Gastroesophageal sphincter (tissue), 4 donors: Measurements from ENCODE around the gene THBS2. TPM values are rescaled to one million over a fixed set of nuclear protein-coding genes. Genes with fewer than 3 reads are reported as not detected.

Experiments used
- ATAC-seq: fragments of 150-250 bp; one replicate; pipeline ENCODE4 v1.9.1; 2016; ENCODE audit warnings: mild to moderate bottlenecking, moderate library complexity
- H3K27ac ChIP-seq, 4 donors: fragments of 200-600 bp; sonication (generic) in 3 of 4; 1 replicate in 3 of 4; 2 replicates in 1 of 4; pipeline ENCODE4 v1.5.1; 2016 to 2019
- H3K27me3 ChIP-seq: fragments of 200-600 bp; sonication (generic); one replicate; pipeline ENCODE4 v1.5.1; 2019
- H3K36me3 ChIP-seq, 2 donors: fragments of 200-600 bp; sonication (generic); one replicate each; pipeline ENCODE4 v1.5.1; 2019; ENCODE audit warnings: control low read depth in 1 of 2
- H3K4me1 ChIP-seq, 3 donors: fragments of 200-600 bp; sonication (generic); 1 replicate in 2 of 3; 2 replicates in 1 of 3; pipeline ENCODE4 v1.5.1; 2016 to 2019; ENCODE audit warnings: control low read depth in 2 of 3
- H3K4me3 ChIP-seq, 2 donors: fragments of 200-600 bp; sonication (generic); one replicate each; pipeline ENCODE4 v1.5.1; 2019; ENCODE audit warnings: mild to moderate bottlenecking in 1 of 2, moderate library complexity in 1 of 2
- H3K9me3 ChIP-seq, 3 donors: fragments of 200-600 bp; sonication (generic); one replicate each; pipeline ENCODE4 v1.5.1; 2017 to 2019; ENCODE audit warnings: control low read depth in 2 of 3
- EP300 ChIP-seq: sonication (generic); formaldehyde crosslinking; IDR thresholded peaks from one replicate; pipeline ENCODE4 v1.6.1; 2017; ENCODE audit warnings: antibody characterized with exemption, mild to moderate bottlenecking
- POLR2A ChIP-seq, 2 donors: fragments of 450-650 bp; IDR thresholded peaks; one replicate each; pipeline ENCODE4 v1.6.1; 2017; ENCODE audit warnings: antibody characterized with exemption in 2 of 2, mild to moderate bottlenecking in 2 of 2, moderate library complexity in 1 of 2
- POLR2AphosphoS5 ChIP-seq: sonication (generic); formaldehyde crosslinking; IDR thresholded peaks from one replicate; pipeline ENCODE4 v1.6.1; 2017; ENCODE audit warnings: antibody characterized with exemption
- WGBS, 2 donors: methylation state at CpG; one replicate each; pipeline ENCODE4 v1.1.5; 2018; ENCODE audit warnings: low coverage in 1 of 2; 5-methylcytosine and 5-hydroxymethylcytosine counted together
- total RNA-seq, 4 donors: library from RNA; depleted of rRNA; stranded (reverse); fragments of >200 nt; gene quantifications; one replicate each; pipeline ENCODE4 v1.1.0, GENCODE V29; 2016
- TF ChIP-seq, protein P1 (sequence below), 4 experiments: fragments of 200-600 bp in 2 of 4; fragments of 450-650 bp in 2 of 4; sonication (generic) in 1 of 4; IDR thresholded peaks; one replicate each; pipeline ENCODE4 v1.5.1; 2017 to 2019; ENCODE audit warnings: antibody characterized with exemption in 4 of 4, mild to moderate bottlenecking in 2 of 4, moderate library complexity in 2 of 4

Gene THBS2
- total RNA-seq, 4 donors from 2014 or later = 21.5 to 41.9 (median 35.7) TPM

DNA sequence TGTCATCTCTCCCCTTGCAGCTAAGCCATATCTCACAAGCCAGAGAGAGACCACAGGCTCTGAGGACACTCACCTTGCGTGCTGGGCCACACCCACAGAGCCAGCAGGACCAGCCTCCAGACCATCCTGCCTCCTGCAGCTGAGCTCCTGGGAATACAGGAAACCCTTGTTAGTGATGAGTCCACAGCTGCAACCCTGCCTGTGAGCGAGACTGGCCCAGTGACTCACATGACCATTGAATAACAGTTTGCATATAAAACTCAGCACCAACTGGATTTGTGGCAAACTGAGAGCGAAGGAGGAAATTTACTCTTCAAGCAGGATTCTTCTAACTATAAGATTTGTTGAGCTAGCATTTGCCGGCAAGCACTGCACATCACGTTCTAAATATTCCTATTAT lies 3.0 kb downstream of the THBS2 start:
- TF ChIP-seq EP300 (no peak), POLR2AphosphoS5 (peak; percentile 30)
- Histone ChIP-seq H3K36me3 (peaks cover 0 to 21% of the 10 kb centered on the region in 2 donors), H3K4me1 (peaks cover 0 to 38% (median 0%) of the 10 kb centered on the region in 3 donors), H3K4me3 (no peak overlapping the region), H3K27ac (peak overlapping the region in 3 of 4 donors; percentile 0 to 68 (median 59)), H3K27me3 (peaks cover 23% of the 10 kb centered on the region), H3K9me3 (no peaks in the 10 kb centered on the region)
- 26 to 74% methylated on average over 3 to 4 of the region's 5 CpGs for WGBS, 2 donors
- no peak for ATAC-seq

DNA sequence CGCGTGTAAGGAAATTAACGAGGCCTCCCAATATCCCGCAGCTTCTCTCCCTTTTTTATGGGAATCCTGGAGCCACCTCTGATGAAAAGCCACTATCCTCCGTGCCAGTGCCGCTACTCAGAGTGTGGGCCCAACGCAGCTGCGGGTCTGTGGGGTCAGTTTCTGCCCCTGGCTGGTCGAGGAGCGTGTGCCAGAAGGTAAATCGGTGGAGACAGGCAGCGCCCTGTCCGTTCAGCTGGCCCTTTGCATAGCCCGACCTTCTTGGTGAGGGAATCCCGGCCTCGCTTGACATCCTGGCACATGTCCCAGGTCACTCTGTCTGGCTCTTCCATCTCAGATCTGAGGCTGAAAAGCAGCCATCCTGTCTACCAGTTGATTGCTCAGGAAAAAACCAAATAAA lies 4.6 kb downstream of the THBS2 start:
- 60 to 100% methylated on average over 1 of the region's 16 CpGs for WGBS, 2 donors
- no peak for TF ChIP-seq POLR2AphosphoS5
- TF ChIP-seq EP300 = no peak
- TF ChIP-seq, protein P1, sequence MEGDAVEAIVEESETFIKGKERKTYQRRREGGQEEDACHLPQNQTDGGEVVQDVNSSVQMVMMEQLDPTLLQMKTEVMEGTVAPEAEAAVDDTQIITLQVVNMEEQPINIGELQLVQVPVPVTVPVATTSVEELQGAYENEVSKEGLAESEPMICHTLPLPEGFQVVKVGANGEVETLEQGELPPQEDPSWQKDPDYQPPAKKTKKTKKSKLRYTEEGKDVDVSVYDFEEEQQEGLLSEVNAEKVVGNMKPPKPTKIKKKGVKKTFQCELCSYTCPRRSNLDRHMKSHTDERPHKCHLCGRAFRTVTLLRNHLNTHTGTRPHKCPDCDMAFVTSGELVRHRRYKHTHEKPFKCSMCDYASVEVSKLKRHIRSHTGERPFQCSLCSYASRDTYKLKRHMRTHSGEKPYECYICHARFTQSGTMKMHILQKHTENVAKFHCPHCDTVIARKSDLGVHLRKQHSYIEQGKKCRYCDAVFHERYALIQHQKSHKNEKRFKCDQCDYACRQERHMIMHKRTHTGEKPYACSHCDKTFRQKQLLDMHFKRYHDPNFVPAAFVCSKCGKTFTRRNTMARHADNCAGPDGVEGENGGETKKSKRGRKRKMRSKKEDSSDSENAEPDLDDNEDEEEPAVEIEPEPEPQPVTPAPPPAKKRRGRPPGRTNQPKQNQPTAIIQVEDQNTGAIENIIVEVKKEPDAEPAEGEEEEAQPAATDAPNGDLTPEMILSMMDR (IDR thresholded peaks at IDR 0.05) = no peak
- TF ChIP-seq POLR2A (IDR thresholded peaks at IDR 0.05) = no peak
- H3K27me3 ChIP-seq = peaks cover 14% of the 10 kb centered on the region
- no peak for ATAC-seq
- H3K36me3 ChIP-seq = peaks cover 0 to 28% of the 10 kb centered on the region in 2 donors
- H3K4me3 ChIP-seq = no peak overlapping the region
- H3K27ac ChIP-seq = no peak overlapping the region
- H3K4me1 ChIP-seq = peaks cover 0 to 32% (median 0%) of the 10 kb centered on the region in 3 donors
- H3K9me3 ChIP-seq = no peaks in the 10 kb centered on the region

DNA sequence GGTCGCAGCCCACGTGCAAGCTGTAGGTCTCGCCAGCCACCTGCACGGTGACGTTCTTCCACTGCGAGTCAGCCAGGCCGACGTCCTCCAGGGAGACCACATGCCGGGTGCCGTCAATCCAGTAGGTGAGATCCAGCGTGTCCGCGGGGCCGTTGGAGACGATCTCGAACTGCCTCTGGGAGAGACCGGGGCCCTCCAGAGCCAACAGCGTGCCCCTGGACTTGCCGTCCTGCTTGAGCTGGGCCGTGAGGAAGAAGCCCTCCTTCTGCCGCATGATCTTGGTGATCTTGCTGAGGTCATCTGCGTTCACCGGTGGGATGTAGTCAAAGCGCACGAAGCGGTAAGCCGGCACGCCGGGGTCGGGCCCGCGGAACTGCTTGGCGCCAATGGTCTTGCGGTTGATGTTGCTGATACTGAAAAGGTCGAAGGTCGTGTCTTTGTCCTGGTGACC lies 5.1 kb downstream of the THBS2 start:
- 97 to 100% methylated on average over 2 to 12 of the region's 36 CpGs for WGBS, 2 donors
- no peak overlapping the region for H3K27ac ChIP-seq
- peaks cover 14% of the 10 kb centered on the region for H3K27me3 ChIP-seq
- no peak overlapping the region for H3K4me3 ChIP-seq
- H3K9me3 ChIP-seq = no peaks in the 10 kb centered on the region
- TF ChIP-seq, protein P1 (IDR thresholded peaks at IDR 0.05) = no peak
- TF ChIP-seq POLR2AphosphoS5 = no peak
- TF ChIP-seq EP300 = no peak
- no peak for TF ChIP-seq POLR2A (IDR thresholded peaks at IDR 0.05)
- H3K4me1 ChIP-seq = peaks cover 0 to 27% (median 0%) of the 10 kb centered on the region in 3 donors
- H3K36me3 ChIP-seq = peaks cover 0 to 28% of the 10 kb centered on the region in 2 donors
- ATAC-seq = no peak

DNA sequence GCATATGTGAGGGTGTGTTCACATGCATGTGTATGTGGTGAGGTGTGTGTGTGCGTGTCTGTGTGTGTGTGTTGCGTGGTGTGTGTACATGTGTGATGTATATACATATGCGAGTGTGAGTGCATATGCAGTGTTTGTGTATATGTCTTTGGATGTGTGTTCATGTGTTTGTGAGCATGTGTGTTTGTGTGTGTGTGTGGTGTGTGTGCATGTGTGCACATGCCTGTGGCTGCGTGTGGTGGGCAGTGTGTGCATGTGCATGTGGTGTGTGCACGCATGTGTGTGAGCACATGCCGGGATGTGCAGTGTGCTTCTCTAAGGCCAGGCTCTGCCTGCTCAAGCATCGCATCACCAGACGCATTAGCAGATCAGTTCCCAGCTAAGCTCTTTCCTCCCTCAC lies 5.7 kb downstream of the THBS2 start:
- WGBS, 2 donors = 80 to 91% methylated on average over 1 to 8 of the region's 8 CpGs
- peaks cover 0 to 21% (median 0%) of the 10 kb centered on the region in 3 donors for H3K4me1 ChIP-seq
- no peak for ATAC-seq
- no peak overlapping the region for H3K27ac ChIP-seq
- no peaks in the 10 kb centered on the region for H3K9me3 ChIP-seq
- no peak overlapping the region for H3K4me3 ChIP-seq
- H3K27me3 ChIP-seq = peaks cover 14% of the 10 kb centered on the region
- H3K36me3 ChIP-seq = peaks cover 0 to 28% of the 10 kb centered on the region in 2 donors
- TF ChIP-seq POLR2AphosphoS5 (no peak), EP300 (no peak), POLR2A (IDR thresholded peaks at IDR 0.05) (no peak)
- TF ChIP-seq, protein P1 (IDR thresholded peaks at IDR 0.05) = no peak

DNA sequence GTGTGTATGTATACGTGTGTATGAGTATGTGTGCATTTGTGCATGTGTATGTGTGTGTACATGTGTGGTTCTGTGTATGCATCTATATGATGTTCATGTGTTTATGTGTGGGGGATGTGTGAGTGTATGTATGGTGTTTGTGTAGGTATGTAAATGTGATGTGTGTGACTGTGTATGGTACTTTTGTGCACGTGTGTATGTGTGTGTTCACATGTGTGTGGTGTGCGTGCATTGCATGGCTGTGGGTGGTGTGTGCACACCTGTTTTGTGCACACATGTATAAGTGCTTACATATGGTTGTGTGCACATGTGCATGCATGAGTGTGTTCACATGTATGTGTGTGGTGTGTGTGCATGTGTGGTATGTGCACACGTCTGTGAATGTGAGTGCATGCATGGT lies 6.2 kb downstream of the THBS2 start:
- no peak for ATAC-seq
- Histone ChIP-seq H3K9me3 (no peaks in the 10 kb centered on the region), H3K4me1 (peaks cover 0 to 16% (median 0%) of the 10 kb centered on the region in 3 donors), H3K36me3 (peaks cover 0 to 28% of the 10 kb centered on the region in 2 donors), H3K27me3 (peaks cover 12% of the 10 kb centered on the region), H3K4me3 (no peak overlapping the region), H3K27ac (no peak overlapping the region)
- 89 to 93% methylated on average over 3 to 4 of the region's 4 CpGs for whole genome bisulfite sequencing, 2 donors
- no peak for TF ChIP-seq POLR2A (IDR thresholded peaks at IDR 0.05)
- no peak for TF ChIP-seq EP300
- TF ChIP-seq, protein P1 (IDR thresholded peaks at IDR 0.05) = no peak
- TF ChIP-seq POLR2AphosphoS5 = no peak
